ENCODE data around the gene NR1H4. TPM values are rescaled to one million over a fixed set of nuclear protein-coding genes. Genes with fewer than 3 reads are reported as not detected.
A peak's percentile ranks its signal among the peaks of the same experiment; 100 is the strongest.

The NR1H4 gene
- total and polyA plus RNA-seq, 4 donors: 33.5 to 106 (median 55.0) TPM

GRCh38 chr12:100504804-100505203, 31.1 kb downstream of the NR1H4 start:
- Histone ChIP-seq H3K27ac (ENCODE audit: low read depth in 1 of 2, low read length in 2 of 2) (peak overlapping the region; percentile 84 to 97), H3K4me3 (ENCODE audit: low read depth in 1 of 3, low read length in 3 of 3) (peak overlapping the region; percentile 46 to 73 (median 65)), H3K9ac (ENCODE audit: low read depth in 1 of 2, low read length in 2 of 2) (peak overlapping the region in 1 of 2 donors; percentile 75), H3K9me3 (ENCODE audit: control insufficient read depth in 4 of 4, low read length in 3 of 4) (no peaks in the 10 kb centered on the region), H3K4me1 (ENCODE audit: control insufficient read depth in 4 of 4, insufficient read depth in 4 of 4, low read length in 3 of 4) (peaks cover 8 to 50% (median 26%) of the 10 kb centered on the region in 4 donors), H3K27me3 (ENCODE audit: control insufficient read depth in 4 of 4, insufficient read depth in 4 of 4, low read length in 3 of 4) (no peaks in the 10 kb centered on the region), H3K36me3 (ENCODE audit: control insufficient read depth in 4 of 4, insufficient read depth in 3 of 4, low read depth in 1 of 4, low read length in 3 of 4) (peaks cover 0 to 11% (median 6%) of the 10 kb centered on the region in 4 donors)
- DNase-seq (ENCODE audit: low spot score): no peak
- WGBS: 26% methylated on average over 1 of the region's 1 CpG
- TF ChIP-seq SP1 (IDR thresholded peaks at IDR 0.05): peak; percentile 77
- no peak for TF ChIP-seq ATF3 (IDR thresholded peaks at IDR 0.05)
- peak in 1 of 2 donors; percentile 78 for TF ChIP-seq EGR1 (IDR thresholded peaks at IDR 0.05; ENCODE audit: low read depth in 2 of 2)
- TF ChIP-seq, protein P1, sequence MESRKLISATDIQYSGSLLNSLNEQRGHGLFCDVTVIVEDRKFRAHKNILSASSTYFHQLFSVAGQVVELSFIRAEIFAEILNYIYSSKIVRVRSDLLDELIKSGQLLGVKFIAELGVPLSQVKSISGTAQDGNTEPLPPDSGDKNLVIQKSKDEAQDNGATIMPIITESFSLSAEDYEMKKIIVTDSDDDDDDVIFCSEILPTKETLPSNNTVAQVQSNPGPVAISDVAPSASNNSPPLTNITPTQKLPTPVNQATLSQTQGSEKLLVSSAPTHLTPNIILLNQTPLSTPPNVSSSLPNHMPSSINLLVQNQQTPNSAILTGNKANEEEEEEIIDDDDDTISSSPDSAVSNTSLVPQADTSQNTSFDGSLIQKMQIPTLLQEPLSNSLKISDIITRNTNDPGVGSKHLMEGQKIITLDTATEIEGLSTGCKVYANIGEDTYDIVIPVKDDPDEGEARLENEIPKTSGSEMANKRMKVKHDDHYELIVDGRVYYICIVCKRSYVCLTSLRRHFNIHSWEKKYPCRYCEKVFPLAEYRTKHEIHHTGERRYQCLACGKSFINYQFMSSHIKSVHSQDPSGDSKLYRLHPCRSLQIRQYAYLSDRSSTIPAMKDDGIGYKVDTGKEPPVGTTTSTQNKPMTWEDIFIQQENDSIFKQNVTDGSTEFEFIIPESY (IDR thresholded peaks at IDR 0.05): peak; percentile 90
- peak; percentile 88 for TF ChIP-seq YY1 (IDR thresholded peaks at IDR 0.05)
- peak; percentile 57 to 84 for TF ChIP-seq HNF4A (conservative IDR thresholded peaks at IDR 0.05)
- peak; percentile 24 to 91 for TF ChIP-seq JUND (IDR thresholded peaks at IDR 0.05)
- peak; percentile 67 for TF ChIP-seq FOXA2 (IDR thresholded peaks at IDR 0.05)
- TF ChIP-seq NR2F2 (IDR thresholded peaks at IDR 0.05): no peak
- TF ChIP-seq RXRA (IDR thresholded peaks at IDR 0.05): peak; percentile 61 to 90
- peak; percentile 43 to 61 for TF ChIP-seq RAD21 (IDR thresholded peaks at IDR 0.05)
- TF ChIP-seq GABPA (IDR thresholded peaks at IDR 0.05 in 1 of 2, conservative IDR thresholded peaks at IDR 0.05 in 1 of 2): peak in 1 of 2 donors; percentile 65
- TF ChIP-seq, protein P2, sequence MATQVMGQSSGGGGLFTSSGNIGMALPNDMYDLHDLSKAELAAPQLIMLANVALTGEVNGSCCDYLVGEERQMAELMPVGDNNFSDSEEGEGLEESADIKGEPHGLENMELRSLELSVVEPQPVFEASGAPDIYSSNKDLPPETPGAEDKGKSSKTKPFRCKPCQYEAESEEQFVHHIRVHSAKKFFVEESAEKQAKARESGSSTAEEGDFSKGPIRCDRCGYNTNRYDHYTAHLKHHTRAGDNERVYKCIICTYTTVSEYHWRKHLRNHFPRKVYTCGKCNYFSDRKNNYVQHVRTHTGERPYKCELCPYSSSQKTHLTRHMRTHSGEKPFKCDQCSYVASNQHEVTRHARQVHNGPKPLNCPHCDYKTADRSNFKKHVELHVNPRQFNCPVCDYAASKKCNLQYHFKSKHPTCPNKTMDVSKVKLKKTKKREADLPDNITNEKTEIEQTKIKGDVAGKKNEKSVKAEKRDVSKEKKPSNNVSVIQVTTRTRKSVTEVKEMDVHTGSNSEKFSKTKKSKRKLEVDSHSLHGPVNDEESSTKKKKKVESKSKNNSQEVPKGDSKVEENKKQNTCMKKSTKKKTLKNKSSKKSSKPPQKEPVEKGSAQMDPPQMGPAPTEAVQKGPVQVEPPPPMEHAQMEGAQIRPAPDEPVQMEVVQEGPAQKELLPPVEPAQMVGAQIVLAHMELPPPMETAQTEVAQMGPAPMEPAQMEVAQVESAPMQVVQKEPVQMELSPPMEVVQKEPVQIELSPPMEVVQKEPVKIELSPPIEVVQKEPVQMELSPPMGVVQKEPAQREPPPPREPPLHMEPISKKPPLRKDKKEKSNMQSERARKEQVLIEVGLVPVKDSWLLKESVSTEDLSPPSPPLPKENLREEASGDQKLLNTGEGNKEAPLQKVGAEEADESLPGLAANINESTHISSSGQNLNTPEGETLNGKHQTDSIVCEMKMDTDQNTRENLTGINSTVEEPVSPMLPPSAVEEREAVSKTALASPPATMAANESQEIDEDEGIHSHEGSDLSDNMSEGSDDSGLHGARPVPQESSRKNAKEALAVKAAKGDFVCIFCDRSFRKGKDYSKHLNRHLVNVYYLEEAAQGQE (IDR thresholded peaks at IDR 0.05): peak; percentile 76
- TF ChIP-seq FOXA1 (IDR thresholded peaks at IDR 0.05): peak; percentile 36
- TF ChIP-seq, protein P3, sequence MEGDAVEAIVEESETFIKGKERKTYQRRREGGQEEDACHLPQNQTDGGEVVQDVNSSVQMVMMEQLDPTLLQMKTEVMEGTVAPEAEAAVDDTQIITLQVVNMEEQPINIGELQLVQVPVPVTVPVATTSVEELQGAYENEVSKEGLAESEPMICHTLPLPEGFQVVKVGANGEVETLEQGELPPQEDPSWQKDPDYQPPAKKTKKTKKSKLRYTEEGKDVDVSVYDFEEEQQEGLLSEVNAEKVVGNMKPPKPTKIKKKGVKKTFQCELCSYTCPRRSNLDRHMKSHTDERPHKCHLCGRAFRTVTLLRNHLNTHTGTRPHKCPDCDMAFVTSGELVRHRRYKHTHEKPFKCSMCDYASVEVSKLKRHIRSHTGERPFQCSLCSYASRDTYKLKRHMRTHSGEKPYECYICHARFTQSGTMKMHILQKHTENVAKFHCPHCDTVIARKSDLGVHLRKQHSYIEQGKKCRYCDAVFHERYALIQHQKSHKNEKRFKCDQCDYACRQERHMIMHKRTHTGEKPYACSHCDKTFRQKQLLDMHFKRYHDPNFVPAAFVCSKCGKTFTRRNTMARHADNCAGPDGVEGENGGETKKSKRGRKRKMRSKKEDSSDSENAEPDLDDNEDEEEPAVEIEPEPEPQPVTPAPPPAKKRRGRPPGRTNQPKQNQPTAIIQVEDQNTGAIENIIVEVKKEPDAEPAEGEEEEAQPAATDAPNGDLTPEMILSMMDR (IDR thresholded peaks at IDR 0.05; ENCODE audit: low read depth, low read length, missing input control): no peak
- TF ChIP-seq TAF1 (conservative IDR thresholded peaks at IDR 0.05): peak; percentile 63
- TF ChIP-seq, protein P4, sequence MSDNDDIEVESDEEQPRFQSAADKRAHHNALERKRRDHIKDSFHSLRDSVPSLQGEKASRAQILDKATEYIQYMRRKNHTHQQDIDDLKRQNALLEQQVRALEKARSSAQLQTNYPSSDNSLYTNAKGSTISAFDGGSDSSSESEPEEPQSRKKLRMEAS (IDR thresholded peaks at IDR 0.05): peak; percentile 95
- no peak for TF ChIP-seq HNF4G (IDR thresholded peaks at IDR 0.05)
